ES-I3 (cell line): ENCODE data around the gene FOXO3.

Source experiments
- H3K36me3 ChIP-seq: 2 replicates; pipeline ENCODE4 v1.6.1; 2013; ENCODE audit warnings: mild to moderate bottlenecking, low read length, control low read depth, moderate library complexity; ENCODE audit not compliant: insufficient read depth
- H3K4me1 ChIP-seq: 2 replicates; pipeline ENCODE4 v1.6.1; 2013; ENCODE audit warnings: mild to moderate bottlenecking, control low read depth, low read length; ENCODE audit not compliant: insufficient read depth
- H3K9ac ChIP-seq: 2 replicates; pipeline ENCODE4 v1.6.1; 2013; ENCODE audit warnings: low read depth, mild to moderate bottlenecking, low read length, moderate library complexity
- H3K9me3 ChIP-seq: 2 replicates; pipeline ENCODE4 v1.6.1; 2013; ENCODE audit warnings: mild to moderate bottlenecking, low read length, moderate library complexity; ENCODE audit not compliant: control insufficient read depth, insufficient read depth

Gene FOXO3

GRCh38 chr6:108687921-108688320 lies 127.2 kb downstream of the FOXO3 start:
- Histone ChIP-seq H3K4me1 (peaks cover 5% of the 10 kb centered on the region; the same call in 1 of the 2 replicates), H3K36me3 (no peaks in the 10 kb centered on the region), H3K9ac (no peak overlapping the region), H3K9me3 (no peaks in the 10 kb centered on the region)

GRCh38 chr6:108689272-108690161 lies 128.8 kb downstream of the FOXO3 start:
- Histone ChIP-seq H3K4me1 (peaks cover 5% of the 10 kb centered on the region; the same call in 1 of the 2 replicates), H3K9ac (no peak overlapping the region), H3K9me3 (no peaks in the 10 kb centered on the region), H3K36me3 (no peaks in the 10 kb centered on the region)

DNA sequence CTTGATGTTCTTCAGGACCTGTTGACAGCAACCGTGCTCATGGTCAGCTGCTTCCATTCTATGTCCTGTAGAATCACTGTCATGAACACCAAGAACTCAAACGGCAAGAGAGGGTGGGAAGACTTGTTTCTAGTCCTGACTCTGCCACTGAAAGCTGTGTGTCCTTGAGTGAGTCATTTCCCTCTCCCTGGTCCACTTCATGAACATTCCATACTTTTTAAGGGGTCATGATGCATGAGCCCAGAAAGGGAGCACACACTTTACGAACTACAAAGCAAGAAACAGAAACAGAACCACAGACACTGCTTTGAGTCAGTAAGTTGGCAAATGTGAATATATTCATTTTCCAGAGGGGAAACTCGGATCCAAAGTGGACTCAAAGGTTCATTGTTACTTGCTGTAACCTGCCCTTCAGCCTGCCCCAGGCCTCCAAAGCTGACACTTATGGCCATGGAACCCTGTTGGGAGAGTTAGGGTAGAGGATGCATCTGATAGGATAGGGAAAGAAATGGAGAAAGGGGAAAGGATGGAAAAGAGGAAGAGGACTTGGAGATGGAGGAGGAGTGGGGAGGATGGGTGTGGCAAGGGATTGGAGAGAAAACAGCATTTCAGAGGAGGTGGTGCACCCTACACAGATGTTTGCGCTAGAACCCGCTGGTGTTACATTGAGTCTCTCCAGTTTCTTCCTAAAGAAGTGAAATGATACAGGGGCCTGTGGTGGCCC lies 129.8 kb downstream of the FOXO3 start:
- Histone ChIP-seq H3K36me3 (no peaks in the 10 kb centered on the region), H3K9ac (no peak overlapping the region), H3K9me3 (no peaks in the 10 kb centered on the region), H3K4me1 (peaks cover 5% of the 10 kb centered on the region; the same call in 1 of the 2 replicates)

DNA sequence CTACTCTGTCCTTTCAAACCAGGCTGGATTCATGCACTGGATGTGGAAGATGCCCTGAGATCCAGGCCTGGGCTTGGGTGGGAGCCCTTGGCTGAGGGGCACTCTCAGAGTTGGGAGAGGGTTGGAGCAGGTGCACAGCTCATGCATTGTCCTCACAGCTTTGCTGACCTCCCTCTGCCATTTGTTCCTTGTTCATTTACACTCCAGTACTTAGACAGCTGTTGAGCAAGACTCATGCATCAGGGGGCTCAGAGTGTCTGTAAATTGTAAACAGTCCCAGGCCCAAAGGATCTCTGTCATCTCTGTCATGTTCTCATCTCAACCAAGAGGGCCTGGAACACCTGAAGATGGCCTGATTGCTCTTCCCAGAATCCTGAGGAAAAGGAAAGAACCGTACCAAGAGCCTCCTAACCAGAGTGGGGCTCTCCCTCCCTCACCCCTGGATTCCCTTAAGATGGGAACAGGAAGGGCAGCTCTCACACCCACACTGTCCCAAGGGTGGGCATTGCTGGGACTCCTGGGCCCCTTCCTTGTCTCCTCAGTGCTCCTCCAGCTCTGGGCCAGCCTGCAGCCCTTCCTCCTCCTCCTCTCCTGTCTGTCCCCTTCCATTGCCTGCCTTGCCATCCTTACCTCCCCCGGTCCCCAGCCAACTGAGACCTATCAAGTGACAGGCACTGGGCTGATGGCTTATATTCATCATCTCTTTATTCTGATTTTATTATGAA lies 132.9 kb downstream of the FOXO3 start:
- Histone ChIP-seq H3K9ac (no peak overlapping the region), H3K36me3 (no peaks in the 10 kb centered on the region), H3K9me3 (no peaks in the 10 kb centered on the region), H3K4me1 (peaks cover 5% of the 10 kb centered on the region; the same call in 1 of the 2 replicates)

- Histone ChIP-seq H3K36me3 (no peaks in the 10 kb centered on the region), H3K9me3 (no peaks in the 10 kb centered on the region), H3K4me1 (peaks cover 6% of the 10 kb centered on the region), H3K9ac (no peak overlapping the region)
These were observed 134.1 kb downstream of the FOXO3 start for GRCh38 chr6:108694816-108695215.

GRCh38 chr6:108697561-108698161 lies 136.9 kb downstream of the FOXO3 start:
- H3K36me3 ChIP-seq = no peaks in the 10 kb centered on the region
- no peak overlapping the region for H3K9ac ChIP-seq
- H3K9me3 ChIP-seq = 0 out of 2 replicates have a peak, but pooled peaks cover 6% of the 10 kb centered on the region
- H3K4me1 ChIP-seq = peaks cover 6% of the 10 kb centered on the region; the same call in 1 of the 2 replicates

DNA sequence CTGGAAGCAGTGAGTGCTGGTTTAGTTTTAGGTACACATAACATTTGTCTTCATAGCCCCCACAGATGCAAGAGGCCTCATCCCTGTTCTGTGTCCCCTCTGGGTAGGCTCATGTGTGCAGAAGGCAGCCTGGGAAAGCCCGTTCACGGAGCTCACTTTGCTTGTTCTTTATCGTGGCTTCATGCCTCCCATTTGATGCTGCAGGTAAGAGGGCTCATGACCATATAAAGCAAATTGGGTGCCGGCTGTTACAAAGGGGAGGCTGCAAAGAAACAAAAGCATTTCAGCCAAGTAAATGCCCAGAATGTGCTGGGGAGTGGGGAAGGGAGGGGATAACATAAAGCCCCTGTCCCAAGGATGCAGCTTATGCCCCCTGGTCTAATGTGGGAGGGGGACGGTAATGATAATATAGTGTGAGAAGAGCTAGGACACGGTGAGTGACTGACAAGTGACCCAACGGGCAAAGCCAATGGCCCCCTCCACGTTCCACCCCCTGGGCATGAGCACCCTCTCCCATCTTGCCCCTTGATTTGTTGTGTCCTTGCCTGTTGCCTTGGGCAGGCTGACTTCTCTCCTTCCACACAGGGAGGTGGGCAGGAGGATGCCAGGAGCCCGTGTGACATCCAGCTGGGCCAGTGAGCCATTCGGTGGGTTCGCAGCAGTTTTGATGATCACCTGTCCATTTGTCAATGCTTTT lies 138.0 kb downstream of the FOXO3 start:
- H3K9me3 ChIP-seq = 0 out of 2 replicates have a peak, but pooled peaks cover 6% of the 10 kb centered on the region
- H3K4me1 ChIP-seq = peaks cover 6% of the 10 kb centered on the region; the same call in 1 of the 2 replicates
- no peaks in the 10 kb centered on the region for H3K36me3 ChIP-seq
- H3K9ac ChIP-seq = no peak overlapping the region

DNA sequence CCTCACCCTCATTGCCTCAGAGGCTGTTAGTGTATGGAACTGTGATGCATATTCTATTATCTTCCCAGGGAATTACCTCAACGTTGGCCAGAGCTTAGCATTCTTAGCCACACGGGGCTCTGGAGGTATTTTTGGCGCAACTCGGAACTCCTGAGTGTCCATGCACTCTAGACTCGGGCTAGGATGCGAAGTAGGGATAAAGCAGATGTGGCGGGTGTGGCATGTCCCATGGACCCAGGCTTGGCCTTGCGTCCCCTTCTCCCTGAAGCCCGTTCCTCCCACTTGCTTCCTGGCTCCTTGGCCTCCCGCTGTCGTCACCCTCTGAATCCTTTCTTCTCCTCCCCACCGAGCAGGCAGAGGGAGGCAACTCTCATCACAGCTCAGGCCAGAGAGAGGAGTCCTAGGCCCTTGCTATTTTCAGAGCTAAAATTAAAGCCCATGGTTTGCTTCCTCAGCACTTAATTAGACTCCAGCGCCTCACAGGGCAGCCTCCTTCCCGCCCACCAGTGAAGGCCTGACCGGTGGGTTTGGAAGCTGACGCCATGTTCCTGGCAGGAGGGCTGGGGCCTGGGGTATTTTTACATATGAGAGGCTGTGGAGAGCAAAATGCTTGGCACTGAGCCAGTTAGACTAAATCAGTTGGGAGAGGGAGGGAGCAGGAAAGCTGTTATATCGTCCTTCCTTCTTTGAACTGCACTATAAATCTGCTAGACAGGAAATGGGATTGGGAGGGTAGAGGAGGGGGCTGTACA lies 138.7 kb downstream of the FOXO3 start:
- no peaks in the 10 kb centered on the region for H3K36me3 ChIP-seq
- peaks cover 6% of the 10 kb centered on the region; the same call in 1 of the 2 replicates for H3K4me1 ChIP-seq
- H3K9me3 ChIP-seq = 0 out of 2 replicates have a peak, but pooled peaks cover 6% of the 10 kb centered on the region
- no peak overlapping the region for H3K9ac ChIP-seq

DNA sequence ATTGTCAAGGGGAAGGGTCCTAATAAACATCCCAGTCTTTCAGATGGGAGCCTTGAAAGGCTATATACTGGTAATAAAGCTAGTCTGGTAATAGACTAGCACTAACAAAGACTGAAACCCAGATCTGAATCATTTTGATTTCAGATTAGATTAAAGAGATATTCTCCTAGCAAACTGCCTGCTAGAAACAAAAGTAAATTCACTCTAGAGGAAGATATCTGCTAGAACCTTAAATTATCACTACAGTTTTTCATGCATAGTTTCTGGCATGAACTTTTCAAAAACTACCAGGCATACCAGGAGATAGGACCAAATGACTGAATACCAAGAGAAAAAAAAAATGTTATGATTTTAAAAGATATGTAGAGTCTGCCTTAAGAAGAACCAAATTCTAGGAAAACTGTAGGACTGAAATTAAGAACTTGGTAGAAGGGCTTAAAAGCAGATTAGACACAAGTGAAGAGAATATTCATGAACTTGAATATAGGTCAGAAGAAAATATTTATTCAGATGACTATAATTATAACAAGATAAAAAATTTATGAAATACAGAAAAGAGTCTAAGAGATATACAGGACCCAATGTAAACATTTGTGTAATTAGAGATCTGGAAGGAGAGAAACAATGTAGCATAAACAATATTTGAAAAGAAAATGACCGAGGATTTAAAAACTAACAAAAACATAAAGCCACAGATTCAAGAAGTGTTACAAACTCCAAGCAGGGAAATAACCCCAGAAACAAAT lies 141.6 kb downstream of the FOXO3 start:
- 0 out of 2 replicates have a peak, but pooled peaks cover 6% of the 10 kb centered on the region for H3K9me3 ChIP-seq
- peaks cover 6% of the 10 kb centered on the region; the same call in 1 of the 2 replicates for H3K4me1 ChIP-seq
- H3K9ac ChIP-seq = no peak overlapping the region
- H3K36me3 ChIP-seq = no peaks in the 10 kb centered on the region

DNA sequence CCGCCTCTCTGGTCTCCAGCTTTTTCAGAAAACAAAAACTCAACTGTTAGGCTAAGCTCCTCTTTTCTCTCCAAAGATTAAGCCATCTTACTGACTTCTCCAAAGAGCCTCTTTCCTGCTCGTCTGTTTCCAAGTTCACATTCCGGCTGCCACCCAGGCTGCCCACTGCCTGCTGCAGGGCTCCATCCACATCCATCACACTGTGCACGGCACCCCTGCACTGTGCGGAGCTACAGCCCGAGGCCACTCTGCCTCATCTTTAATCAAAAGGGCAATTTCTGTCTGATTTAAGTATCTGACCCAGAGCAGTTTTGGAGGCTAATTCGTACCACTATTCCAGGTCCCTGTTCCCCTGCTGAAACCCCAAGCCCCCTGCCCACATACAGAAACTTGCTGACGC lies 145.9 kb downstream of the FOXO3 start:
- no peaks in the 10 kb centered on the region for H3K4me1 ChIP-seq
- no peaks in the 10 kb centered on the region for H3K36me3 ChIP-seq

DNA sequence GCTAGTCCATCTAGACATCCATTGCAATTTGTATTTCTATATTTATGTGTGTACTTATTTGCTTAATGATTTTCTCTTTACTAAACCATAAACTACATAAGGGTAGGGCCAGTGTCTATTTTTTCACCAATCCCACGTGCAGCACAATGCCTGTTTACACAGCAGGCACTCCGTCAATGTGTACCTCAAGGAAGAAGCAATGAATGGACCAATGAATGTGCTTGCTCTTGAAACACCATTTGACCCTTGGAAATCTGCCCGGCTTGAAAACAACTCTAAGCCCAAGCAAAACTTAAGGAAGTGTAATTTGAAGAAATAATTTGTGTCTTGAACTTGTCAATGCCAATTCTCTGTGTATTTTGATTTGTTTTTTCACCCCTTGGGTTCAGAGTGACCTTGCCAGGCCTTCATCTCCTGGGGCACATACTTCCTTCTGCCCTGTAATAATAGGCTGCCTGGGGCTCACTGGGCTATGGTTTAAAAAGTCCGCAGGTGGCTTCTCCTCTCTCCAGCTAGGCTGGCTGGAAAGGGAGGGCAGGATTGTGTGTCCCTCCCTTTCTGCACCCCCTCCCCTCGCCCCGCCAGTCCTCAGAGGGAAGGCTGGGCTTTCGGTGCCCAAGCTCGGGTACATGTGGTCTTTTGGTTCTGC lies 146.7 kb downstream of the FOXO3 start:
- Histone ChIP-seq H3K36me3 (no peaks in the 10 kb centered on the region), H3K9ac (no peak overlapping the region), H3K9me3 (no peaks in the 10 kb centered on the region), H3K4me1 (no peaks in the 10 kb centered on the region)

More for the DNA sequence above, 145.9 kb downstream of the FOXO3 start:
- 0 out of 2 replicates have a peak, but pooled peaks cover 2% of the 10 kb centered on the region for H3K9me3 ChIP-seq
- no peak overlapping the region for H3K9ac ChIP-seq

DNA sequence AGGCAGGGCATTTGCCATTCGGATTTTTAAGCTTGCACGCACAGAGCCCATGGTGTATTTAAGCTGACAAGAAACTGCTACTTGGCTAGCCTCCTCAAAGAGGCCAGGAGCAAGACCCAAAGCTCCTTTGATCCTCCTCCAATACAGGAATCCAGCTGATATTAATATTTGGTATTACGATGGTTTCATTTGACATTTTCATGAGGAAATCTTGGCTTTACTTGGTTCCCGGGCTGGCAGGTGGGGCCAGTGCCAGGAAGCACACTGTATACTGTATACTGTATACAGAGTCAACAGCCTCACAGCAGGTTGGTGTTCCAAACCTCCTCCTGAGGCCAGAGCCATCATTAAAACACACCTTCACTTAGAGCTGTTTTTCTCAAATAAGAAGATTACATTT lies 149.3 kb downstream of the FOXO3 start:
- Histone ChIP-seq H3K36me3 (no peaks in the 10 kb centered on the region), H3K9me3 (no peaks in the 10 kb centered on the region), H3K4me1 (no peaks in the 10 kb centered on the region)

More for the DNA sequence above, 149.3 kb downstream of the FOXO3 start:
- H3K9ac ChIP-seq = no peak overlapping the region
